Brain microvascular endothelial cell (primary cell): ENCODE data around the gene FAM81B.

ENCODE experiments used
- DNase-seq: peaks from one replicate; pipeline ENCODE4 v3.0.0-alpha.2; 2020
- H3K27ac ChIP-seq: fragments of 250-450 bp; sonication (Bioruptor Pico); 2 replicates; pipeline ENCODE4 v1.5.1; 2020; ENCODE audit warnings: mild to moderate bottlenecking, moderate library complexity
- H3K27me3 ChIP-seq: fragments of 250-450 bp; sonication (Bioruptor Pico); replicated peaks from 2 replicates; pipeline ENCODE4 v1.5.1; 2020; ENCODE audit warnings: mild to moderate bottlenecking
- H3K36me3 ChIP-seq: fragments of 250-450 bp; sonication (Bioruptor Pico); replicated peaks from 2 replicates; pipeline ENCODE4 v1.5.1; 2020; ENCODE audit warnings: mild to moderate bottlenecking
- H3K4me3 ChIP-seq: 2 replicates; pipeline ENCODE4 v1.5.1; 2011; ENCODE audit warnings: low read depth, mild to moderate bottlenecking, control low read depth, low read length, moderate library complexity
- in situ Hi-C: cut with HindIII; loops from 2 replicates; pipeline ENCODE4 v1.10.0; 2017; ENCODE audit warnings: low sequenced_read_pairs, low pct_ligation_motif_present
- TF ChIP-seq, protein P1 (sequence below): IDR thresholded peaks from 2 replicates; pipeline ENCODE4 v1.5.1; 2011; ENCODE audit warnings: low read depth, mild to moderate bottlenecking, moderate library complexity, low read length, control low read depth, inconsistent platforms; ENCODE audit errors: missing control alignments

The FAM81B gene

GRCh38 chr5:95445442-95445841 lies 54.3 kb downstream of the FAM81B start:
- TF ChIP-seq, protein P1, sequence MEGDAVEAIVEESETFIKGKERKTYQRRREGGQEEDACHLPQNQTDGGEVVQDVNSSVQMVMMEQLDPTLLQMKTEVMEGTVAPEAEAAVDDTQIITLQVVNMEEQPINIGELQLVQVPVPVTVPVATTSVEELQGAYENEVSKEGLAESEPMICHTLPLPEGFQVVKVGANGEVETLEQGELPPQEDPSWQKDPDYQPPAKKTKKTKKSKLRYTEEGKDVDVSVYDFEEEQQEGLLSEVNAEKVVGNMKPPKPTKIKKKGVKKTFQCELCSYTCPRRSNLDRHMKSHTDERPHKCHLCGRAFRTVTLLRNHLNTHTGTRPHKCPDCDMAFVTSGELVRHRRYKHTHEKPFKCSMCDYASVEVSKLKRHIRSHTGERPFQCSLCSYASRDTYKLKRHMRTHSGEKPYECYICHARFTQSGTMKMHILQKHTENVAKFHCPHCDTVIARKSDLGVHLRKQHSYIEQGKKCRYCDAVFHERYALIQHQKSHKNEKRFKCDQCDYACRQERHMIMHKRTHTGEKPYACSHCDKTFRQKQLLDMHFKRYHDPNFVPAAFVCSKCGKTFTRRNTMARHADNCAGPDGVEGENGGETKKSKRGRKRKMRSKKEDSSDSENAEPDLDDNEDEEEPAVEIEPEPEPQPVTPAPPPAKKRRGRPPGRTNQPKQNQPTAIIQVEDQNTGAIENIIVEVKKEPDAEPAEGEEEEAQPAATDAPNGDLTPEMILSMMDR = no peak
- DNase-seq = no peak
- no peaks in the 10 kb centered on the region for H3K36me3 ChIP-seq
- H3K27me3 ChIP-seq = peaks cover 7% of the 10 kb centered on the region
- H3K27ac ChIP-seq = no peak overlapping the region
- in situ Hi-C loops = no loop called here
- no peak overlapping the region for H3K4me3 ChIP-seq

DNA sequence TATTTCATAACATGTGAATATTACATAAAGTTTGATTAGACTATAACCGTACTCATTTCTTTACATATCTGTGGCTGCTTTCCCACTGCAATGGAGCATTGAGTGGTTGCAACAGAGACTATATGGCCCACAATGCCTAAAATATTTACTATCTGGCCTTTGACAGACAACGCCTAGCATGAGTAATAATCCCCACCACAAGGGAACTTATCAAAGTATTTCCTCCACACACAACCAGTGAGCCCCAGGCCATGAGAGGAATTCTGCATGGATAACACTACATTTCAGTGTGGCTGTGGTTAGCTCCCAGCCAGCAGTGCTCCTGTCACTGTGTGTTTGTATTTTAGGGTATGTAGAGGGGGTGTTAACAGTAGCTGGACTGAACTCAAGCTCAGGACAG lies 54.8 kb downstream of the FAM81B start:
- peak overlapping the region; percentile 58 for H3K27ac ChIP-seq
- H3K27me3 ChIP-seq = peaks cover 4% of the 10 kb centered on the region
- no peak overlapping the region for H3K4me3 ChIP-seq
- in situ Hi-C loops = no loop called here
- TF ChIP-seq, protein P1 = no peak
- DNase-seq = peak; percentile 88
- no peaks in the 10 kb centered on the region for H3K36me3 ChIP-seq

DNA sequence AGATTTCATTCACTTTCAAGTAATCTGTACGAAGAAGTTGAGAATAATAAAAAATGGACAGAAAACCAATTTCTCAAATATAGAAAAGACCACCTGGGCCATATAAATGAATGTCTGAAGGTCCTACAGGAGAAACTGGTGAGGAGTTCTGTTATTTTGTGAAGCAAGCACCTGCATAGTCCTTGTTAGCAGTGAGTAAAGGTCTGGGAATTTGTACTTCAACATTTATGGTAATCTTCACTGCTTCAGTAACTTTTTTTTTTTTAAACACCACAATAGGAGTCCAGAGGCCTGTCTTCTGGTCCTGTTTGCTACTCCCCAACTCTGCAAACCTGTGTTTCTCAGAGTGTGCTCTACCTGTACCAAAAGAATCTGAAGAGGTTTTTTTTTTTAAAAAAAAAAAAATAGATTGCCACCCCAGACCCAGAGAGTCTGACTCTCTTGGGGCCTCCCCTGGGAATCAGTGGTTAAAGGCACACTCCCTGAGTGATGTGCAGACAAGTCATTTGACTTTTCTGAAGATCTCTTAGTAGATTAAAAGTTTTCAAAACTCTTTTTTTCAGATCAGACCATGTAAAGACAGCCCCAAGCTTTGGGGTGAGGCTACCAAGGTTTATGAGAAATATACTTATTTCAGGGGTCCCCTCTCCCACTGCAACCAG lies 55.5 kb downstream of the FAM81B start:
- H3K27ac ChIP-seq = peak overlapping the region; percentile 58
- TF ChIP-seq, protein P1 = no peak
- in situ Hi-C loops = no loop called here

GRCh38 chr5:95447961-95448360 lies 56.8 kb downstream of the FAM81B start:
- H3K27ac ChIP-seq = no peak overlapping the region
- no peaks in the 10 kb centered on the region for H3K27me3 ChIP-seq
- in situ Hi-C loops = no loop called here
- DNase-seq = no peak
- TF ChIP-seq, protein P1 = no peak
- H3K4me3 ChIP-seq = no peak overlapping the region
- no peaks in the 10 kb centered on the region for H3K36me3 ChIP-seq

More for the DNA sequence above, 55.5 kb downstream of the FAM81B start:
- H3K4me3 ChIP-seq = no peak overlapping the region
- peaks cover 4% of the 10 kb centered on the region for H3K27me3 ChIP-seq
- H3K36me3 ChIP-seq = no peaks in the 10 kb centered on the region
- DNase-seq = no peak

DNA sequence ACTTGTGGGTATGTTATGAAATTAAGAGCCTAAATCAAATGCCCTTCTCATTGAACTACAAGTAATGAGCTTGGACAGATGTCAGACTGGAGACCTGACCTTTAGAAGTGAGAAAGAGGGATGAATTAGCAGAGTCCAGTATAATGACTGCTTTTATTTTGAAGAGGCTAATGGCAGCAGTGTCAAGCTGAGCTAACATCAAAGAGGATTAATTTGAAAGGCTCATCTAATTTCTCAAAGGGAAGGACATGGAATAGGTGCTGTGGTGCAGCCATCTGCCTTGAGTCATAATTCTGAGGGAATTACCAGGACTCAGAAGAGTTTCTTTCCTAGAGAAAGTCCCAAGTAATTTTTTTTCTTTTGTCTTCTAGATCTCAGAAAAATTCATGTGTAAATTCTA lies 57.6 kb downstream of the FAM81B start:
- Histone ChIP-seq H3K27ac (no peak overlapping the region), H3K36me3 (no peaks in the 10 kb centered on the region), H3K27me3 (no peaks in the 10 kb centered on the region), H3K4me3 (no peak overlapping the region)
- no peak for DNase-seq
- in situ Hi-C loops = no loop called here
- TF ChIP-seq, protein P1 = no peak

DNA sequence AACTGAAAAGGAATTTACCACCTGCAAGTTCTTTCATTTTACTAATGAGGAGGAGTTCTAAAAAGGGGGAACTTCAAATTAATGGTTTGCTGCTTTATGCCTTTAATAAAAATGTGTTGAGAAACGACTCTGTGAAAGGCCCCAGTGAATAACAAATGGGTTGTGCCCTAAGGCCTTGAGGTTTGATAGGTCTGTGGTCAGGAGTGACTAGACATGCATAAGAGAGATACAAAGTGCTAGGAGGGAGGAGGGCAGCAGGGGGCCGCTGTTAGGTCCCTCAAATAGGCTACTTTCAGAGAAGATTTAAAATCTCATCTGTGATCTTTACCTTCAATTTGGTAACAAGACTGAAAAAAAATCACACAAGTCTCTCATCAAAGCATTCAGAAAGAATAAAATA lies 58.3 kb downstream of the FAM81B start:
- in situ Hi-C loops = no loop called here
- Histone ChIP-seq H3K27ac (no peak overlapping the region), H3K4me3 (no peak overlapping the region), H3K36me3 (no peaks in the 10 kb centered on the region), H3K27me3 (no peaks in the 10 kb centered on the region)
- no peak for DNase-seq
- TF ChIP-seq, protein P1 = no peak
